NB4 (cell line): Measurements from ENCODE around the gene RPL38.

Source experiments
- POLR2A ChIP-seq: IDR thresholded peaks from 2 replicates; pipeline ENCODE4 v1.6.1; 2011; ENCODE audit warnings: mild to moderate bottlenecking; ENCODE audit not compliant: insufficient read length; ENCODE audit errors: extremely low read depth
- TF ChIP-seq, protein P1 (sequence below): IDR thresholded peaks from one replicate; pipeline ENCODE4 v1.5.1; 2012; ENCODE audit warnings: low read depth, low read length

DNA sequence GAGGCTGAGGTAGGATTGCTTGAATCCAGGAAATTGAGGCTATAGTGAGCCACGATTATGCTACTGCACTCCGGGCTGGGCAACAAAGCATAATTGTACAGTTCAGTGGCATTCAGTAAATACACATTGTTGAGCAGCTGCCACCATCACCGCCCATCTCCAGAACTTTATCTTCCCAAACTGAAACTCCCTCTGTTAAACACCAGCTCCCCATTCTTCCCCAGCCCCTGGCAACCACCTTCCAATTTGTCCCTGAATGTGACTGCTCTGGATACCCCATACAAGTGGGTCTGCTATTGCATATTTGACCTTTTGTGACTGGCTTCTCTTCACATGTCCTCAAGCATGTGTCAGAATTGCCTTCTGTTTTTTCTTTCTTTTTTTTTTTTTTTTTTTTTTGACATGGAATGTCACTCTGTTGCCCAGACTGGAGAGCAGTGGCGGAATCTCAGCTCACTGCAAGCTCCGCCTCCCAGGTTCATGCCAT, 2.9 kb downstream of the RPL38 start:
- TF ChIP-seq, protein P1, sequence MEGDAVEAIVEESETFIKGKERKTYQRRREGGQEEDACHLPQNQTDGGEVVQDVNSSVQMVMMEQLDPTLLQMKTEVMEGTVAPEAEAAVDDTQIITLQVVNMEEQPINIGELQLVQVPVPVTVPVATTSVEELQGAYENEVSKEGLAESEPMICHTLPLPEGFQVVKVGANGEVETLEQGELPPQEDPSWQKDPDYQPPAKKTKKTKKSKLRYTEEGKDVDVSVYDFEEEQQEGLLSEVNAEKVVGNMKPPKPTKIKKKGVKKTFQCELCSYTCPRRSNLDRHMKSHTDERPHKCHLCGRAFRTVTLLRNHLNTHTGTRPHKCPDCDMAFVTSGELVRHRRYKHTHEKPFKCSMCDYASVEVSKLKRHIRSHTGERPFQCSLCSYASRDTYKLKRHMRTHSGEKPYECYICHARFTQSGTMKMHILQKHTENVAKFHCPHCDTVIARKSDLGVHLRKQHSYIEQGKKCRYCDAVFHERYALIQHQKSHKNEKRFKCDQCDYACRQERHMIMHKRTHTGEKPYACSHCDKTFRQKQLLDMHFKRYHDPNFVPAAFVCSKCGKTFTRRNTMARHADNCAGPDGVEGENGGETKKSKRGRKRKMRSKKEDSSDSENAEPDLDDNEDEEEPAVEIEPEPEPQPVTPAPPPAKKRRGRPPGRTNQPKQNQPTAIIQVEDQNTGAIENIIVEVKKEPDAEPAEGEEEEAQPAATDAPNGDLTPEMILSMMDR: no peak
- TF ChIP-seq POLR2A: no peak
